ENCODE data around the gene CAND1.

Gene CAND1

GRCh38 chr12:67299926-67300325 is 30.8 kb downstream of the CAND1 start:
- DNase-seq = no peak
- no peak for TF ChIP-seq CTCF (IDR thresholded peaks at IDR 0.05)
- no peak overlapping the region for H3K4me3 Mint-ChIP-seq
- H3K27ac Mint-ChIP-seq = peak overlapping the region; percentile 6
- peaks cover 29% of the 10 kb centered on the region for H3K4me1 Mint-ChIP-seq
- no peaks in the 10 kb centered on the region for H3K27me3 Mint-ChIP-seq (ENCODE audit: low read depth, poor library complexity)
- H3K9me3 Mint-ChIP-seq = no peaks in the 10 kb centered on the region
- H3K36me3 Mint-ChIP-seq (ENCODE audit: low read depth) = peaks cover 69% of the 10 kb centered on the region

GRCh38 chr12:67302162-67302561 is 33.0 kb downstream of the CAND1 start:
- no peak for DNase-seq

GRCh38 chr12:67305544-67305943 is 36.4 kb downstream of the CAND1 start:
- Mint-ChIP-seq H3K36me3 (ENCODE audit: low read depth) (peaks cover 80% of the 10 kb centered on the region), H3K27ac (no peak overlapping the region), H3K4me3 (no peak overlapping the region), H3K27me3 (ENCODE audit: low read depth, poor library complexity) (no peaks in the 10 kb centered on the region), H3K4me1 (peaks cover 8% of the 10 kb centered on the region), H3K9me3 (no peaks in the 10 kb centered on the region)
- TF ChIP-seq CTCF (IDR thresholded peaks at IDR 0.05) = no peak
- no peak for DNase-seq

More at GRCh38 chr12:67302162-67302561, 33.0 kb downstream of the CAND1 start:
- H3K36me3 Mint-ChIP-seq (ENCODE audit: low read depth) = peaks cover 77% of the 10 kb centered on the region
- peaks cover 29% of the 10 kb centered on the region for H3K4me1 Mint-ChIP-seq
- H3K27ac Mint-ChIP-seq = no peak overlapping the region
- no peak overlapping the region for H3K4me3 Mint-ChIP-seq
- TF ChIP-seq CTCF (IDR thresholded peaks at IDR 0.05) = no peak
- no peaks in the 10 kb centered on the region for H3K27me3 Mint-ChIP-seq (ENCODE audit: low read depth, poor library complexity)
- H3K9me3 Mint-ChIP-seq = no peaks in the 10 kb centered on the region

- Mint-ChIP-seq H3K9me3 (no peaks in the 10 kb centered on the region), H3K4me1 (peaks cover 7% of the 10 kb centered on the region), H3K27ac (no peak overlapping the region), H3K27me3 (ENCODE audit: low read depth, poor library complexity) (no peaks in the 10 kb centered on the region), H3K36me3 (ENCODE audit: low read depth) (peaks cover 85% of the 10 kb centered on the region), H3K4me3 (no peak overlapping the region)
- DNase-seq = no peak
- TF ChIP-seq CTCF (IDR thresholded peaks at IDR 0.05) = no peak
Observed at GRCh38 chr12:67306712-67307111, 37.6 kb downstream of the CAND1 start.

- no peak for TF ChIP-seq CTCF (IDR thresholded peaks at IDR 0.05)
- Mint-ChIP-seq H3K27me3 (ENCODE audit: low read depth, poor library complexity) (no peaks in the 10 kb centered on the region), H3K9me3 (no peaks in the 10 kb centered on the region), H3K27ac (no peak overlapping the region), H3K4me3 (no peak overlapping the region), H3K4me1 (peaks cover 7% of the 10 kb centered on the region), H3K36me3 (ENCODE audit: low read depth) (peaks cover 75% of the 10 kb centered on the region)
- no peak for DNase-seq
Observed at GRCh38 chr12:67315661-67316060, 46.5 kb downstream of the CAND1 start.

GRCh38 chr12:67318786-67319185 is 49.6 kb downstream of the CAND1 start:
- H3K36me3 Mint-ChIP-seq (ENCODE audit: low read depth) = peaks cover 79% of the 10 kb centered on the region
- DNase-seq = no peak
- peaks cover 16% of the 10 kb centered on the region for H3K4me1 Mint-ChIP-seq
- H3K9me3 Mint-ChIP-seq = peaks cover 10% of the 10 kb centered on the region
- H3K27ac Mint-ChIP-seq = no peak overlapping the region
- no peak for TF ChIP-seq CTCF (IDR thresholded peaks at IDR 0.05)
- no peak overlapping the region for H3K4me3 Mint-ChIP-seq
- H3K27me3 Mint-ChIP-seq (ENCODE audit: low read depth, poor library complexity) = no peaks in the 10 kb centered on the region
